Hippocampal formation (tissue), 2 donors: ENCODE measurements around the gene TIGAR.
A peak's percentile ranks its signal among the peaks of the same experiment; 100 is the strongest.

Experiments
- DNase-seq, 2 donors: peaks; one replicate each; lab custom pipeline; 2025; lab: John Stamatoyannopoulos, UW

TIGAR gene

GRCh38 chr12:4307593-4308333, 13.2 kb upstream of the TIGAR start:
- DNase-seq = peak; percentile 22 to 35

GRCh38 chr12:4308334-4308950, 12.6 kb upstream of the TIGAR start:
- no peak for DNase-seq

- no peak for DNase-seq
These were observed 9.2 kb upstream of the TIGAR start for GRCh38 chr12:4311776-4312175.

GRCh38 chr12:4312251-4312650, 8.8 kb upstream of the TIGAR start:
- no peak for DNase-seq

GRCh38 chr12:4320497-4320852, 538 bp upstream of the TIGAR start:
- no peak for DNase-seq

GRCh38 chr12:4322726-4323125, 1.7 kb downstream of the TIGAR start:
- DNase-seq = no peak

- peak in 1 of 2 donors; percentile 7 for DNase-seq
These were observed 2.4 kb downstream of the TIGAR start for GRCh38 chr12:4323396-4323795.

GRCh38 chr12:4324366-4324765, 3.4 kb downstream of the TIGAR start:
- DNase-seq = no peak

- no peak for DNase-seq
These were observed 5.0 kb downstream of the TIGAR start for GRCh38 chr12:4325966-4326365.

- no peak for DNase-seq
These were observed 6.3 kb downstream of the TIGAR start for GRCh38 chr12:4327293-4327692.

- DNase-seq = no peak
These were observed 9.2 kb downstream of the TIGAR start for GRCh38 chr12:4330203-4330602.

- DNase-seq = no peak
These were observed 10.2 kb downstream of the TIGAR start for GRCh38 chr12:4331221-4331620.

- DNase-seq = no peak
These were observed 10.8 kb downstream of the TIGAR start for GRCh38 chr12:4331842-4332241.

GRCh38 chr12:4346931-4347330, 25.9 kb downstream of the TIGAR start:
- no peak for DNase-seq

- peak in 1 of 2 donors; percentile 58 for DNase-seq
These were observed 32.8 kb downstream of the TIGAR start for GRCh38 chr12:4353785-4354208.

- no peak for DNase-seq
These were observed 34.4 kb downstream of the TIGAR start for GRCh38 chr12:4355156-4356040.

GRCh38 chr12:4356041-4356327, 35.0 kb downstream of the TIGAR start:
- DNase-seq = no peak

- DNase-seq = no peak
These were observed 45.1 kb downstream of the TIGAR start for GRCh38 chr12:4366090-4366489.

GRCh38 chr12:4369548-4369947, 48.5 kb downstream of the TIGAR start:
- no peak for DNase-seq

- DNase-seq = no peak
These were observed 49.3 kb downstream of the TIGAR start for GRCh38 chr12:4370265-4370664.

GRCh38 chr12:4372653-4373052, 51.6 kb downstream of the TIGAR start:
- DNase-seq = no peak

GRCh38 chr12:4375449-4375848, 54.4 kb downstream of the TIGAR start:
- no peak for DNase-seq

GRCh38 chr12:4378772-4379171, 57.8 kb downstream of the TIGAR start:
- DNase-seq = no peak
